Caco-2 (cell line): ENCODE data around the gene PPA2. TPM values are rescaled to one million over a fixed set of nuclear protein-coding genes. Genes with fewer than 3 reads are reported as not detected.

ENCODE experiments used
- BruUV-seq: library from RNA; stranded (reverse); fragments of 400-500 nt; replicated peaks from 2 replicates; lab custom pipeline; 2021; lab: Mats Ljungman, UMichigan
- CTCF ChIA-PET: fragments of 300-600 bp; sonication (Branson Sonifier 250); formaldehyde crosslinking; loops from one replicate; lab custom pipeline; 2022; ENCODE audit warnings: antibody characterized with exemption; lab: Charles Lee
- POLR2A ChIA-PET: fragments of 300-600 bp; sonication (Branson Sonifier 250); formaldehyde crosslinking; loops from one replicate; lab custom pipeline; 2022; ENCODE audit warnings: antibody characterized with exemption; lab: Charles Lee
- DNase-seq, 2 experiments: peaks; one replicate each; pipeline versions ENCODE4 v3.0.0 to v3.0.0-alpha.2; 2020 to 2022
- H3K27me3 ChIP-seq: replicated peaks from 2 replicates; pipeline ENCODE4 v1.6.0; 2011; ENCODE audit warnings: low read length; ENCODE audit not compliant: control insufficient read depth, insufficient read depth
- H3K36me3 ChIP-seq: 2 replicates; pipeline ENCODE4 v1.5.1; 2011; ENCODE audit warnings: low read length; ENCODE audit not compliant: control insufficient read depth, insufficient read depth
- H3K4me1 ChIP-seq: fragments of 250-450 bp; sonication (Bioruptor Pico); 2 replicates; pipeline ENCODE4 v1.5.1; 2020; ENCODE audit warnings: mild to moderate bottlenecking
- H3K4me3 ChIP-seq: 2 replicates; pipeline ENCODE4 v1.5.1; 2011; ENCODE audit warnings: low read depth, mild to moderate bottlenecking, control low read depth, low read length
- H3K9me3 ChIP-seq: fragments of 250-450 bp; sonication (Bioruptor Pico); 2 replicates; pipeline ENCODE4 v1.5.1; 2020; ENCODE audit warnings: mild to moderate bottlenecking, moderate library complexity
- H3K27ac Mint-ChIP-seq: one replicate; pipeline ENCODE4 v1.8.0; 2022; ENCODE audit warnings: mixed read lengths; ENCODE audit not compliant: unreplicated experiment
- H3K27me3 Mint-ChIP-seq: one replicate; pipeline ENCODE4 v1.8.0; 2022; ENCODE audit warnings: mixed read lengths; ENCODE audit not compliant: insufficient read depth, unreplicated experiment
- H3K36me3 Mint-ChIP-seq: one replicate; pipeline ENCODE4 v1.8.0; 2022; ENCODE audit warnings: mild to moderate bottlenecking, mixed read lengths; ENCODE audit not compliant: insufficient read depth, unreplicated experiment
- H3K4me1 Mint-ChIP-seq: one replicate; pipeline ENCODE4 v1.8.0; 2022; ENCODE audit warnings: low read depth, mixed read lengths; ENCODE audit not compliant: unreplicated experiment
- H3K4me3 Mint-ChIP-seq: one replicate; pipeline ENCODE4 v1.8.0; 2022; ENCODE audit warnings: mild to moderate bottlenecking, moderate library complexity, mixed read lengths; ENCODE audit not compliant: unreplicated experiment
- H3K9me3 Mint-ChIP-seq: one replicate; pipeline ENCODE4 v1.8.0; 2022; ENCODE audit warnings: mixed read lengths; ENCODE audit not compliant: unreplicated experiment
- intact Hi-C: fragments of 100-400 bp; cut with micrococcal nuclease; formaldehyde crosslinking; loops from one replicate; pipeline ENCODE4 v1.10.0; 2022; ENCODE audit not compliant: unreplicated experiment
- total RNA-seq: library from RNA; stranded (reverse); gene quantifications from 2 replicates; pipeline ENCODE4 v1.2.3, GENCODE V29; 2022
- TF ChIP-seq, protein P1 (sequence below), 2 experiments: fragments of 200-600 bp in 1 of 2; IDR thresholded peaks; 1 replicate in 1 of 2; 2 replicates in 1 of 2; pipeline versions ENCODE4 v1.5.1 to v1.8.0; 2011 to 2022; ENCODE audit warnings: antibody characterized with exemption in 1 of 2, control low read depth in 1 of 2, inconsistent platforms in 1 of 2, low read depth in 1 of 2, low read length in 1 of 2, mild to moderate bottlenecking in 1 of 2, moderate library complexity in 1 of 2; ENCODE audit not compliant: insufficient read depth in 1 of 2, severe bottlenecking in 1 of 2, unreplicated experiment in 1 of 2

Gene PPA2
- total RNA-seq, 1 experiment from 2014 or later: 85.4 TPM

DNA sequence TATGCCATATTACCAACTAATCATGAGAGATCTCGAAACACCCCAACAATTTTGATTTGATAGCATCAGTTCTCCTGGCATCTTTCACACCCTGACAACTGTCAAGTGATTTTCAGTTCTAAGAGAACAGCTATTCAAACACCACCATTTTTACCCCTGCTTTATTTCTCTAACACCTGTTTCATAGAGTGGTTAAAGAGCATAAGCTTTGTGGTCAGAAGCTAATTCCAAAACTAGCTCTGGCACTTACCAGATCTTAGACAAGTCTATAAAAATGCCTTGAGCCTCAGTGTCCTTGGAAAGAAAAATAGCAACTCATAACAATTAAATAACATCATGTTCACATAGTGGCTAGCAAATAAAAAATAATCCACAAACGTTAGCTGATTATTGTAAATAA, 17.9 kb downstream of the PPA2 start:
- TF ChIP-seq, protein P1, sequence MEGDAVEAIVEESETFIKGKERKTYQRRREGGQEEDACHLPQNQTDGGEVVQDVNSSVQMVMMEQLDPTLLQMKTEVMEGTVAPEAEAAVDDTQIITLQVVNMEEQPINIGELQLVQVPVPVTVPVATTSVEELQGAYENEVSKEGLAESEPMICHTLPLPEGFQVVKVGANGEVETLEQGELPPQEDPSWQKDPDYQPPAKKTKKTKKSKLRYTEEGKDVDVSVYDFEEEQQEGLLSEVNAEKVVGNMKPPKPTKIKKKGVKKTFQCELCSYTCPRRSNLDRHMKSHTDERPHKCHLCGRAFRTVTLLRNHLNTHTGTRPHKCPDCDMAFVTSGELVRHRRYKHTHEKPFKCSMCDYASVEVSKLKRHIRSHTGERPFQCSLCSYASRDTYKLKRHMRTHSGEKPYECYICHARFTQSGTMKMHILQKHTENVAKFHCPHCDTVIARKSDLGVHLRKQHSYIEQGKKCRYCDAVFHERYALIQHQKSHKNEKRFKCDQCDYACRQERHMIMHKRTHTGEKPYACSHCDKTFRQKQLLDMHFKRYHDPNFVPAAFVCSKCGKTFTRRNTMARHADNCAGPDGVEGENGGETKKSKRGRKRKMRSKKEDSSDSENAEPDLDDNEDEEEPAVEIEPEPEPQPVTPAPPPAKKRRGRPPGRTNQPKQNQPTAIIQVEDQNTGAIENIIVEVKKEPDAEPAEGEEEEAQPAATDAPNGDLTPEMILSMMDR (IDR thresholded peaks at IDR 0.05; ENCODE audit: insufficient read depth in 1 of 2, low read depth in 1 of 2, low read length in 1 of 2, severe bottlenecking in 1 of 2, unreplicated experiment in 1 of 2): no peak
- H3K27ac Mint-ChIP-seq: no peak overlapping the region
- ChIA-PET POLR2A (no interaction called here), CTCF (interaction anchor here (0.6 kb wide), 1 partner anchor 1441 kb away, joined by 4 read pairs; no protein-coding TSS in a partner anchor)
- Histone ChIP-seq H3K27me3 (no peaks in the 10 kb centered on the region), H3K9me3 (no peaks in the 10 kb centered on the region), H3K4me1 (no peaks in the 10 kb centered on the region), H3K36me3 (0 out of 2 replicates have a peak, but pooled peaks cover 1% of the 10 kb centered on the region), H3K4me3 (no peak overlapping the region)
- peaks cover 5% of the 10 kb centered on the region for H3K36me3 Mint-ChIP-seq
- intact Hi-C loops: no loop called here
- no TSS peak for BruUV-seq
- no peaks in the 10 kb centered on the region for H3K4me1 Mint-ChIP-seq
- H3K9me3 Mint-ChIP-seq: no peaks in the 10 kb centered on the region
- no peak for DNase-seq
- H3K27me3 Mint-ChIP-seq: no peaks in the 10 kb centered on the region
- no peak overlapping the region for H3K4me3 Mint-ChIP-seq

DNA sequence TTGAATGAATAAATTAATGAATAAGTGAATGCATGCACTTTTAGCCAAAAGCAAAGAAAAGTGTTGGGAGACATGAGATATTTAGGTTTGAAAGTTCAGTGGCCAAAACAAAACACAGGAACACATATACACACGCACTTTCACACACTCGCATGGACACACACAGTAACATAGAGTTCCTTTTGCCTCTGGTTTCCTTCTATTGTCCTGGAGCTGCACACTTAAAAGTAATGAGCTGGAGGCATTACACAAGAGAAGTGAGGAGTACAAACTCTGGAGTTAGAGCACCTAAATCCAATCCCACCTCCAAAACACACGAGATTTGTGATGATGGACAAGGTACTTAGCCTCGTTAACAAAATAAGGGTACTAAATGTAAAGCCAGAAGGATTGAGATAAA, 18.7 kb downstream of the PPA2 start:
- peaks cover 5% of the 10 kb centered on the region for H3K36me3 Mint-ChIP-seq
- Histone ChIP-seq H3K36me3 (0 out of 2 replicates have a peak, but pooled peaks cover 1% of the 10 kb centered on the region), H3K4me1 (no peaks in the 10 kb centered on the region), H3K27me3 (no peaks in the 10 kb centered on the region), H3K9me3 (no peaks in the 10 kb centered on the region), H3K4me3 (no peak overlapping the region)
- POLR2A ChIA-PET: no interaction called here
- H3K27me3 Mint-ChIP-seq: no peaks in the 10 kb centered on the region
- CTCF ChIA-PET: interaction anchor here (1.4 kb wide), 1 partner anchor 18 kb away, joined by 5 read pairs; the partner anchor contains the start of gene PPA2
- no peak for DNase-seq
- TF ChIP-seq, protein P1 (IDR thresholded peaks at IDR 0.05; ENCODE audit: insufficient read depth in 1 of 2, low read depth in 1 of 2, low read length in 1 of 2, severe bottlenecking in 1 of 2, unreplicated experiment in 1 of 2): no peak
- no peak overlapping the region for H3K27ac Mint-ChIP-seq
- BruUV-seq: no TSS peak
- no peaks in the 10 kb centered on the region for H3K9me3 Mint-ChIP-seq
- no peak overlapping the region for H3K4me3 Mint-ChIP-seq
- intact Hi-C loops: no loop called here
- no peaks in the 10 kb centered on the region for H3K4me1 Mint-ChIP-seq

DNA sequence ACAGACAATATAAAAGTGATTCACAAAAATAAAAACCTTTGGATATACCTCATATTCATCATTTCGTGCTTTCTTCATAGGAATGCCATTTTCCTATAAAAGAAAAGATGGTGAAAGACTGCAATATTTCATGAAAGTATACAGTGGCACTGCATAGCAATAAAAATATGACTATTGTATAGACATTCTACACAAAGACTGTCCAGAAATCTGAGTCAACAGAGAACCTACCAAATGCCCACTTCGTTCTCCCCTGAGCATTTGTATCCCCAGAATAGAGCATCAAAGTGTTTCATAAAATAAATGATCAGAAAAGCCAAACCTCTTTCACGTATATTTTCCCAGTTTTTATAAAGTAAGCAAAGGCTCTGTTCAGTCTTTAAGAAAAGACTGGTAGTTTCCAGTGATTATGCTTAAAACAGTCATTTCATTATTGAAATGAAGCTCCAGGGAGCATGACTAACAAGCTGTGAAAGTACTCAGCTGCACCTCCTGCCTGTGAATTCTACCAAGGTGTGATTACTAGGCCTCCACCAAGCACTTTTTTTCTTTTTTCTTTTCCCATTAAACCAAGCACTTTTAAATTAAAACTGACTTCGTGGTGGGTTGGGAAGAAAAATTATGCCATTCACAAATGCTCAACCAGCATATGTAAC, 20.2 kb downstream of the PPA2 start:
- ChIA-PET CTCF (interaction anchor here (1.4 kb wide), 1 partner anchor 20 kb away, joined by 5 read pairs; the partner anchor contains the start of gene PPA2), POLR2A (no interaction called here)
- H3K4me1 Mint-ChIP-seq: no peaks in the 10 kb centered on the region
- intact Hi-C loops: no loop called here
- Histone ChIP-seq H3K4me3 (no peak overlapping the region), H3K36me3 (0 out of 2 replicates have a peak, but pooled peaks cover 1% of the 10 kb centered on the region), H3K9me3 (no peaks in the 10 kb centered on the region), H3K4me1 (no peaks in the 10 kb centered on the region), H3K27me3 (no peaks in the 10 kb centered on the region)
- DNase-seq: no peak
- H3K36me3 Mint-ChIP-seq: peaks cover 10% of the 10 kb centered on the region
- no peaks in the 10 kb centered on the region for H3K27me3 Mint-ChIP-seq
- no peak overlapping the region for H3K4me3 Mint-ChIP-seq
- BruUV-seq: no TSS peak
- TF ChIP-seq, protein P1 (IDR thresholded peaks at IDR 0.05; ENCODE audit: insufficient read depth in 1 of 2, low read depth in 1 of 2, low read length in 1 of 2, severe bottlenecking in 1 of 2, unreplicated experiment in 1 of 2): no peak
- H3K27ac Mint-ChIP-seq: no peak overlapping the region
- H3K9me3 Mint-ChIP-seq: no peaks in the 10 kb centered on the region
